IMR-90 (cell line): ENCODE measurements around the gene TBXAS1. TPM values are rescaled to one million over a fixed set of nuclear protein-coding genes. Genes with fewer than 3 reads are reported as not detected.

Experiments used
- ATAC-seq: fragments of 200-7000 bp; cut with Tn5 transposase; 2 replicates; pipeline ENCODE4 v1.9.1; 2020; ENCODE audit warnings: low read depth, mild to moderate bottlenecking, moderate library complexity
- BruUV-seq: library from RNA; stranded (reverse); fragments of 400-500 nt; replicated peaks from 2 replicates; lab custom pipeline; 2021; lab: Mats Ljungman, UMichigan
- CTCF ChIA-PET: fragments of 300-600 bp; formaldehyde crosslinking; extraction: SDS; loops from one replicate; lab custom pipeline; 2021; ENCODE audit warnings: antibody characterized with exemption; lab: Yijun Ruan, JAX
- POLR2A ChIA-PET: fragments of 300-600 bp; sonication (Branson Sonifier 250); formaldehyde crosslinking; loops from one replicate; lab custom pipeline; 2022; ENCODE audit warnings: antibody characterized with exemption; ENCODE audit not compliant: unreplicated experiment; lab: Charles Lee
- DNase-seq: peaks from one replicate; pipeline ENCODE4 v3.0.0; 2013
- H2AFZ ChIP-seq: replicated peaks from 2 replicates; pipeline ENCODE3; 2013; ENCODE audit warnings: low read length, mild to moderate bottlenecking; ENCODE audit not compliant: poor library complexity
- H2AK5ac ChIP-seq: 2 replicates; pipeline ENCODE4 v1.6.1; 2013; ENCODE audit warnings: low read depth, low read length, inconsistent platforms
- H2AK9ac ChIP-seq: replicated peaks from 2 replicates; pipeline ENCODE3; 2013; ENCODE audit warnings: mild to moderate bottlenecking, low read depth, low read length, moderate library complexity; ENCODE audit not compliant: poor library complexity
- H2BK120ac ChIP-seq: 2 replicates; pipeline ENCODE4 v1.6.1; 2013; ENCODE audit warnings: low read depth, low read length, inconsistent platforms
- H2BK15ac ChIP-seq: 3 replicates; pipeline ENCODE4 v1.6.1; 2013; ENCODE audit warnings: low read depth, low read length, inconsistent platforms
- H2BK20ac ChIP-seq: 2 replicates; pipeline ENCODE4 v1.6.1; 2013; ENCODE audit warnings: low read depth, mild to moderate bottlenecking, inconsistent platforms, low read length, moderate library complexity
- H2BK5ac ChIP-seq: 2 replicates; pipeline ENCODE4 v1.6.1; 2013; ENCODE audit warnings: mild to moderate bottlenecking, low read depth, low read length, inconsistent platforms; ENCODE audit not compliant: poor library complexity, severe bottlenecking
- H3K14ac ChIP-seq: replicated peaks from 2 replicates; pipeline ENCODE4 v1.6.1; 2013; ENCODE audit warnings: low read depth, low read length, inconsistent platforms
- H3K18ac ChIP-seq: 2 replicates; pipeline ENCODE4 v1.6.1; 2013; ENCODE audit warnings: low read depth, low read length, control low read depth
- H3K23ac ChIP-seq: 2 replicates; pipeline ENCODE4 v1.6.1; 2013; ENCODE audit warnings: low read depth, low read length, inconsistent platforms
- H3K27ac ChIP-seq: 2 replicates; pipeline ENCODE4 v1.5.1; 2013; ENCODE audit warnings: mild to moderate bottlenecking, control low read depth, low read length; ENCODE audit not compliant: insufficient read depth
- H3K27me3 ChIP-seq: 2 replicates; pipeline ENCODE4 v1.6.1; 2013; ENCODE audit warnings: low read length; ENCODE audit not compliant: control insufficient read depth, insufficient read depth
- H3K36me3 ChIP-seq: 2 replicates; pipeline ENCODE4 v1.6.1; 2013; ENCODE audit warnings: low read length, mixed read lengths; ENCODE audit not compliant: control insufficient read depth, insufficient read depth
- H3K4ac ChIP-seq: 2 replicates; pipeline ENCODE4 v1.6.1; 2013; ENCODE audit warnings: low read depth, low read length, inconsistent platforms
- H3K4me1 ChIP-seq: 2 replicates; pipeline ENCODE4 v1.6.1; 2013; ENCODE audit warnings: low read length, mixed read lengths; ENCODE audit not compliant: control insufficient read depth, insufficient read depth
- H3K4me2 ChIP-seq: 2 replicates; pipeline ENCODE4 v1.6.1; 2013; ENCODE audit warnings: low read depth, mild to moderate bottlenecking, control low read depth, low read length, moderate library complexity
- H3K4me3 ChIP-seq: 2 replicates; pipeline ENCODE4 v1.5.1; 2013; ENCODE audit warnings: low read depth, mild to moderate bottlenecking, control low read depth, low read length, moderate library complexity; ENCODE audit not compliant: insufficient read depth
- H3K56ac ChIP-seq: 2 replicates; pipeline ENCODE4 v1.6.1; 2013; ENCODE audit warnings: low read length, inconsistent platforms; ENCODE audit not compliant: insufficient read depth; ENCODE audit errors: extremely low read depth
- H3K79me1 ChIP-seq, 2 experiments: 2 replicates each; pipeline ENCODE4 v1.6.1; 2013; ENCODE audit warnings: low read length in 2 of 2, inconsistent platforms in 1 of 2, low read depth in 1 of 2
- H3K9ac ChIP-seq: 2 replicates; pipeline ENCODE4 v1.6.1; 2013; ENCODE audit warnings: low read depth, low read length, control low read depth
- H3K9me1 ChIP-seq: 2 replicates; pipeline ENCODE4 v1.6.1; 2013; ENCODE audit warnings: low read length, inconsistent platforms; ENCODE audit not compliant: insufficient read depth
- H3K9me3 ChIP-seq: 2 replicates; pipeline ENCODE4 v1.6.1; 2013; ENCODE audit warnings: low read length; ENCODE audit not compliant: control insufficient read depth, insufficient read depth
- H4K20me1 ChIP-seq: 2 replicates; pipeline ENCODE4 v1.6.1; 2013; ENCODE audit warnings: low read length, inconsistent platforms; ENCODE audit not compliant: insufficient read depth
- H4K5ac ChIP-seq: 2 replicates; pipeline ENCODE4 v1.6.1; 2013; ENCODE audit warnings: mild to moderate bottlenecking, low read depth, low read length, control low read depth
- H4K8ac ChIP-seq, 2 experiments: 2 replicates each; pipeline ENCODE4 v1.6.1; 2013; ENCODE audit warnings: low read depth in 2 of 2, low read length in 2 of 2, control low read depth in 1 of 2, inconsistent platforms in 1 of 2
- H4K91ac ChIP-seq: 2 replicates; pipeline ENCODE4 v1.6.1; 2013; ENCODE audit warnings: low read depth, low read length, inconsistent platforms; ENCODE audit not compliant: insufficient read depth
- FOS ChIP-seq: fragments of 150-350 bp; IDR thresholded peaks from 2 replicates; pipeline ENCODE4 v1.6.1; 2016; ENCODE audit warnings: low read depth, low read length
- MAFK ChIP-seq: IDR thresholded peaks from 2 replicates; pipeline ENCODE4 v1.6.1; 2012; ENCODE audit warnings: low read depth, low read length, improper control_type of control experiment
- POLR2A ChIP-seq: IDR thresholded peaks from 2 replicates; pipeline ENCODE4 v1.6.1; 2012; ENCODE audit warnings: mild to moderate bottlenecking, low read depth, low read length
- WGBS, 2 experiments: methylation state at CpG; one replicate each; pipeline versions ENCODE4 v1.1.5 to v1.1.7; 2013; ENCODE audit warnings: missing lambda C conversion rate in 2 of 2; ENCODE audit not compliant: insufficient read length in 1 of 2; ENCODE audit errors: extremely low coverage in 2 of 2; 5-methylcytosine and 5-hydroxymethylcytosine counted together
- dilution Hi-C: fragments of 300-500 bp; cut with HindIII; formaldehyde crosslinking; loops from one replicate; pipeline ENCODE4 v1.14.3; 2018; ENCODE audit warnings: low sequenced_read_pairs; ENCODE audit not compliant: unreplicated experiment
- in situ Hi-C: fragments of 300-500 bp; cut with MboI; formaldehyde crosslinking; loops from 3 replicates; pipeline ENCODE4 v1.14.3; 2019; ENCODE audit warnings: low sequenced_read_pairs, inconsistent platforms, mixed read lengths
- intact Hi-C: fragments of 100-400 bp; cut with micrococcal nuclease; formaldehyde crosslinking; loops from 2 replicates; pipeline ENCODE4 v1.10.0; 2022
- polyA plus RNA-seq, 3 experiments: library from polyadenylated mRNA; depleted of rRNA; stranded (reverse); fragments of >200 nt; gene quantifications; 2 replicates each; pipeline ENCODE4 v1.2.3, GENCODE V29; 2012; ENCODE audit warnings: low replicate concordance in 1 of 3
- total RNA-seq: library from RNA; depleted of rRNA; stranded (reverse); fragments of >200 nt; gene quantifications from 2 replicates; pipeline ENCODE4 v1.2.3, GENCODE V29; 2012

Gene TBXAS1
- total and polyA plus RNA-seq, 2 of the 4 experiments (the other 2 are of a cell fraction): 5.9 to 10.8 TPM

GRCh38 chr7:139889186-139889871 lies 60.3 kb downstream of the TBXAS1 start:
- no TSS peak for BruUV-seq
- peak; percentile 50 for DNase-seq
- Histone ChIP-seq H3K56ac (no peak overlapping the region), H4K20me1 (no peaks in the 10 kb centered on the region), H4K5ac (no peak overlapping the region), H2BK120ac (no peak overlapping the region), H3K36me3 (peaks cover 1% of the 10 kb centered on the region; the same call in 1 of the 2 replicates), H2AFZ (no peak overlapping the region), H2BK20ac (no peak overlapping the region), H2BK15ac (no peak overlapping the region), H3K4ac (no peak overlapping the region), H3K18ac (no peak overlapping the region; the same call in 1 of the 2 replicates), H3K9ac (no peak overlapping the region), H2AK9ac (no peak overlapping the region), H3K23ac (no peak overlapping the region), H2BK5ac (no peak overlapping the region), H3K4me1 (no peaks in the 10 kb centered on the region), H4K8ac (no peak overlapping the region; a peak in 1 of 4 replicates), H3K4me3 (no peak overlapping the region), H4K91ac (no peak overlapping the region), H3K79me1 (no peaks in the 10 kb centered on the region), H3K9me1 (no peaks in the 10 kb centered on the region; the same call in 1 of the 2 replicates), H3K9me3 (peaks cover 3% of the 10 kb centered on the region; the same call in 1 of the 2 replicates), H3K27ac (no peak overlapping the region), H3K14ac (no peak overlapping the region), H3K4me2 (no peak overlapping the region), H3K27me3 (no peaks in the 10 kb centered on the region), H2AK5ac (no peak overlapping the region)
- dilution Hi-C loops: no loop called here
- no peak for ATAC-seq
- in situ Hi-C loops: no loop called here
- ChIA-PET CTCF (no interaction called here), POLR2A (no interaction called here)
- intact Hi-C loops: no loop called here
- 0 out of 2 replicates have a peak, but pooled peaks have one; percentile 11 for TF ChIP-seq FOS
- no peak for TF ChIP-seq MAFK
- TF ChIP-seq POLR2A: no peak
- no CpG with 5 or more reads among the region's 5 CpGs for WGBS, 2 experiments
